CD8-positive, alpha-beta memory T cell (primary cell): Measurements from ENCODE around the gene OR13A1. TPM values are rescaled to one million over a fixed set of nuclear protein-coding genes. Genes with fewer than 3 reads are reported as not detected.
"Not testable (repeated sequence)": the region's sequence is repeated elsewhere in the genome, so short reads cannot be mapped to it uniquely, and the experiment has no call there.

Experiments
- CTCF ChIA-PET: fragments of 350-600 bp; sonication (Branson Sonifier 250); formaldehyde crosslinking; loops from one replicate; lab custom pipeline; 2021; ENCODE audit warnings: antibody characterized with exemption; lab: Charles Lee
- POLR2A ChIA-PET: fragments of 350-600 bp; sonication (Branson Sonifier 250); formaldehyde crosslinking; loops from one replicate; lab custom pipeline; 2021; ENCODE audit warnings: antibody characterized with exemption; lab: Charles Lee
- DNase-seq, 5 donors: peaks; one replicate each; pipeline versions ENCODE4 v3.0.0 to v3.0.0-alpha.2; 2020 to 2022; ENCODE audit warnings: mixed read lengths in 1 of 5
- H3K27ac ChIP-seq: one replicate; pipeline ENCODE4 v1.7.0; 2013; ENCODE audit warnings: low read depth, mild to moderate bottlenecking, low read length, moderate library complexity
- H3K27me3 ChIP-seq: 2 replicates; pipeline ENCODE4 v1.7.0; 2013; ENCODE audit warnings: low read length, mild to moderate bottlenecking; ENCODE audit not compliant: insufficient read depth, poor library complexity, severe bottlenecking
- H3K36me3 ChIP-seq: 2 replicates; pipeline ENCODE4 v1.7.0; 2013; ENCODE audit warnings: mild to moderate bottlenecking, low read length, moderate library complexity; ENCODE audit not compliant: insufficient read depth
- H3K4me1 ChIP-seq: 2 replicates; pipeline ENCODE4 v1.7.0; 2013; ENCODE audit warnings: mild to moderate bottlenecking, low read length, moderate library complexity; ENCODE audit not compliant: insufficient read depth
- H3K4me3 ChIP-seq: 2 replicates; pipeline ENCODE4 v1.7.0; 2013; ENCODE audit warnings: mild to moderate bottlenecking, low read length
- H3K9me3 ChIP-seq: 2 replicates; pipeline ENCODE4 v1.7.0; 2013; ENCODE audit warnings: mild to moderate bottlenecking, low read length
- H3K27ac Mint-ChIP-seq, 8 donors: one replicate each; pipeline ENCODE4 v1.8.0; 2020 to 2021; ENCODE audit warnings: mixed read lengths in 8 of 8, mild to moderate bottlenecking in 6 of 8, inconsistent platforms in 3 of 8, moderate library complexity in 3 of 8
- H3K27me3 Mint-ChIP-seq, 2 donors: one replicate each; pipeline ENCODE4 v1.8.0; 2020 to 2021; ENCODE audit warnings: mixed read lengths in 2 of 2, mild to moderate bottlenecking in 1 of 2, moderate library complexity in 1 of 2
- H3K36me3 Mint-ChIP-seq, 3 donors: one replicate each; pipeline ENCODE4 v1.8.0; 2020 to 2021; ENCODE audit warnings: mixed read lengths in 3 of 3, inconsistent platforms in 1 of 3, mild to moderate bottlenecking in 1 of 3
- H3K4me1 Mint-ChIP-seq, 3 donors: one replicate each; pipeline ENCODE4 v1.8.0; 2020 to 2021; ENCODE audit warnings: mixed read lengths in 3 of 3, inconsistent platforms in 1 of 3, mild to moderate bottlenecking in 1 of 3
- H3K4me3 Mint-ChIP-seq, 7 donors: one replicate each; pipeline ENCODE4 v1.8.0; 2020 to 2021; ENCODE audit warnings: mixed read lengths in 7 of 7, mild to moderate bottlenecking in 6 of 7, moderate library complexity in 4 of 7, inconsistent platforms in 2 of 7
- H3K9me3 Mint-ChIP-seq, 5 donors: one replicate each; pipeline ENCODE4 v1.8.0; 2020 to 2022; ENCODE audit warnings: mixed read lengths in 5 of 5, mild to moderate bottlenecking in 3 of 5, moderate library complexity in 2 of 5, inconsistent platforms in 1 of 5
- polyA plus RNA-seq: library from polyadenylated mRNA; unstranded; fragments of 300-500 nt; fragmentation: Illumina TruSeq; gene quantifications from one replicate; pipeline ENCODE4 v1.2.3, GENCODE V29; 2021
- total RNA-seq, 2 experiments: library from RNA; stranded (reverse); gene quantifications; one replicate each; pipeline ENCODE4 v1.2.3, GENCODE V29; 2021

OR13A1 gene
- total and polyA plus RNA-seq, 3 experiments from 2014 or later = 0.29 TPM; not detected in 2

DNA sequence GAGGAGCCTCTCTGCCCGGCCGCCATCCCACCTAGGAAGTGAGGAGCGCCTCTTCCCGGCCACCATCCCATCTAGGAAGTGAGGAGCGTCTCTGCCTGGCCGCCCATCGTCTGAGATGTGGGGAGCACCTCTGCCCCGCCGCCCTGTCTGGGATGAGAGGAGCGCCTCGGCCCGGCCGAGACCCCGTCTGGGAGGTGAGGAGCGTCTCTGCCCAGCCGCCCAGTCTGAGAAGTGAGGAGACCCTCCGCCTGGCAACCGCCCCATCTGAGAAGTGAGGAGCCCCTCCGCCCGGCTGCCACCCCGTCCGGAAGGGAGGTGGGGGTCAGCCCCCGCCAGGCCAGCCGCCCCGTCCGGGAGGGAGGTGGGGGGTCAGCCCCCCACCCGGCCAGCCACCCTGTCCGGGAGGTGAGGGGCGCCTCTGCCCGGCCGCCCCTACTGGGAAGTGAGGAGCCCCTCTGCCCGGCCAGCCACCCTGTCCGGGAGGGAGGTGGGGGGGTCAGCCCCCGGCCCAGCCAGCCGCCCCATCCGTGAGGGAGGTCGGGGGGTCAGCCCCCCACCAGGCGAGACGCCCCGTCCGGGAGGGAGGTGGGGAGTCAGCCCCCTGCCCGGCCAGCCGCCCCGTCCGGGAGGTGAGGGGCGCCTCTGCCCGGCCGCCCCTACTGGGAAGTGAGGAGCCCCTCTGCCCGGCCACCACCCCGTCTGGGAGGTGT is 55.5 kb downstream of the OR13A1 start:
- H3K4me3 Mint-ChIP-seq, H3K27ac ChIP-seq, H3K27ac Mint-ChIP-seq, H3K27me3 ChIP-seq, H3K36me3 ChIP-seq, POLR2A ChIA-PET, H3K4me1 Mint-ChIP-seq, DNase-seq, H3K9me3 Mint-ChIP-seq, H3K36me3 Mint-ChIP-seq, CTCF ChIA-PET, H3K9me3 ChIP-seq, H3K4me1 ChIP-seq, H3K4me3 ChIP-seq: not testable (repeated sequence)
- H3K27me3 Mint-ChIP-seq = peaks cover 12 to 38% of the 10 kb centered on the region in 2 donors

DNA sequence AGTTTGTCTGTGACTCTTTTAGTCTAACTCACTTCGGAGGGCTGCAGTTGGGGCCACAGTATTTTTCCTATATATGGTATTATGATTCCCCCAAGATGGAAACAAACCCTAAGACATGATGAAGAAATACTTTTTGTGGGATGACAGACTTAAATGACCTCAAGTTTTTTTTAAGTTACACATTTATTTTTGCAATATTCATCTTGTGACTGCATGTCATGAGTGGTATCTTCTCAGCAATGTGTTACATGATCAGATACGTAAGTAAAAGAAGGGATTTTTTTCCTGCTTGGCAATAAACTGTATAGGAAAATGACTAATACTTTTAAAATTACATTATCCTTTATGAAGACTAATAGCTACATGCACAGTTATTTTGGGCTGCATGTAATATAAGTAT is 57.8 kb downstream of the OR13A1 start:
- H3K27me3 Mint-ChIP-seq = peaks cover 5 to 20% of the 10 kb centered on the region in 2 donors
- H3K36me3 Mint-ChIP-seq = no peaks in the 10 kb centered on the region
- Histone ChIP-seq H3K27me3 (no peaks in the 10 kb centered on the region), H3K27ac (no peak overlapping the region), H3K36me3 (no peaks in the 10 kb centered on the region), H3K4me1 (no peaks in the 10 kb centered on the region), H3K9me3 (no peaks in the 10 kb centered on the region), H3K4me3 (no peak overlapping the region)
- H3K27ac Mint-ChIP-seq = no peak overlapping the region
- H3K4me3 Mint-ChIP-seq = no peak overlapping the region
- CTCF ChIA-PET = no interaction called here
- H3K9me3 Mint-ChIP-seq = no peaks in the 10 kb centered on the region
- no peaks in the 10 kb centered on the region for H3K4me1 Mint-ChIP-seq
- no peak for DNase-seq
- POLR2A ChIA-PET = no interaction called here

DNA sequence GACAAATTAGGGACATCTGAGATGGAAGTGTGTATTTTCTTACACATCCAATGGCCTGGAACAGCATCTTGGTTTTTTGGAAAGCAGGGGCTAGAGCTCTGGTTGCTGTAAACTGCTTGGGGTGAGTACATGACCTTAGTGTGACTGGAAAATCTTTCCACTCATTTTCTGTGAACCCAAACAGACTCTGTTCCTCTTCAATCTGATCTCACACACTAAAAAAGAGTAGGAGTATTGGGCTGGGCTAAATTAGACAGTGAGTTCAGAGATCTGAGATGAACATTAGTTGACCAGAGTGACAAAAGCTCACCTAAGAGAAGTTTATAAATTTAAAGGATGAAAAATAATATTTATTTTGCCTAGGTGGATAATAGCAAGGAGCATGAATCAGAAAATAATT is 59.2 kb downstream of the OR13A1 start:
- Mint-ChIP-seq H3K9me3 (no peaks in the 10 kb centered on the region), H3K4me1 (no peaks in the 10 kb centered on the region), H3K36me3 (no peaks in the 10 kb centered on the region), H3K27me3 (peaks cover under 1 to 9% of the 10 kb centered on the region in 2 donors), H3K27ac (peak overlapping the region in 1 of 8 donors; percentile 64), H3K4me3 (no peak overlapping the region)
- no peaks in the 10 kb centered on the region for H3K36me3 ChIP-seq
- no peaks in the 10 kb centered on the region for H3K4me1 ChIP-seq
- H3K27me3 ChIP-seq = no peaks in the 10 kb centered on the region
- H3K4me3 ChIP-seq = no peak overlapping the region
- CTCF ChIA-PET = no interaction called here
- no peak for DNase-seq
- no peak overlapping the region for H3K27ac ChIP-seq
- POLR2A ChIA-PET = no interaction called here
- no peaks in the 10 kb centered on the region for H3K9me3 ChIP-seq

DNA sequence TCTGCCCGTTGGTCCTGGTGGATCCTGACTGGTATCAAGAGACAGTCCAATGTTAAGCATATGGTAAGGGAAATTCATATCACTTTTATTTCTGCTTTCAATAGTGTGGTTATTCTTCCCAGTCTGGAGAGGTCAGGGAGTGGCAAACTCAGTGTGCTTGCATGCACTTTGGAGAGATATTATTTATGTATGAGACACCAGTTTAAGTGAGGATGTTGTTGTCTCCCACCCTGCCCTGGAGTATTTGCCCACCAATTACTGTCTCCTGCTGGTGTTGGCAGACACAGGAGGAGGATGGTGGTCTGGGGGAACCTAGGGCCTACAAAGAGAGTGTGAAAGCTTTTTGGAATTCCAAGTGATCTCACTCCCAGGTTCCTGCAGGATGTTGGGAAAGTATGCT is 59.7 kb downstream of the OR13A1 start:
- Histone ChIP-seq H3K27ac (no peak overlapping the region), H3K4me3 (no peak overlapping the region), H3K36me3 (no peaks in the 10 kb centered on the region), H3K9me3 (no peaks in the 10 kb centered on the region), H3K4me1 (no peaks in the 10 kb centered on the region), H3K27me3 (no peaks in the 10 kb centered on the region)
- peak overlapping the region in 1 of 8 donors; percentile 61 for H3K27ac Mint-ChIP-seq
- no peak for DNase-seq
- H3K4me3 Mint-ChIP-seq = no peak overlapping the region
- no peaks in the 10 kb centered on the region for H3K36me3 Mint-ChIP-seq
- no peaks in the 10 kb centered on the region for H3K9me3 Mint-ChIP-seq
- ChIA-PET POLR2A (no interaction called here), CTCF (no interaction called here)
- H3K27me3 Mint-ChIP-seq = peaks cover 0 to 5% of the 10 kb centered on the region in 2 donors
- H3K4me1 Mint-ChIP-seq = peaks cover 0 to under 1% (median 0%) of the 10 kb centered on the region in 3 donors

DNA sequence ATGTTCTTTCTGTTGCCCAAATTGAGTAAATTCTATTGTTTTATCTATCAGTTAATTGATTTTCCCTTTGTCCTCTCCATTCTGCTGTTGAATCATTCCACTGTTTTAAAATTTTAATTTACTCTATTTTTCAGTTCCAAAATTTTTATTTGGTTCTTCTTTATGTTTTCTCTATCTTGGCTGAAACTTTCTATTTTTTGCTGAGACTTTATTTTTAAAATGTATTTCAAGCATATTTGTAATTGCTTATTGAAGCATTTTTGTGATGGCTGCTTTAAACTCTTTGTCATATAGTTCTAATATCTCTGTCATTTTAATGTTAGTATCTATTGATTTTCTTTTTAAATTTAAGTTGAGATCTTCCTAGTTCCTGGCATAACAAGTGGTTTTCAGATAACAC is 60.5 kb downstream of the OR13A1 start:
- Mint-ChIP-seq H3K27ac (no peak overlapping the region), H3K36me3 (no peaks in the 10 kb centered on the region), H3K27me3 (peaks cover 4 to 9% of the 10 kb centered on the region in 2 donors), H3K9me3 (no peaks in the 10 kb centered on the region), H3K4me1 (peaks cover 5% of the 10 kb centered on the region in 3 donors), H3K4me3 (no peak overlapping the region)
- POLR2A ChIA-PET = no interaction called here
- no peaks in the 10 kb centered on the region for H3K4me1 ChIP-seq
- H3K36me3 ChIP-seq = no peaks in the 10 kb centered on the region
- H3K27ac ChIP-seq = no peak overlapping the region
- DNase-seq = no peak
- H3K27me3 ChIP-seq = no peaks in the 10 kb centered on the region
- no peak overlapping the region for H3K4me3 ChIP-seq
- CTCF ChIA-PET = no interaction called here
- H3K9me3 ChIP-seq = no peaks in the 10 kb centered on the region

DNA sequence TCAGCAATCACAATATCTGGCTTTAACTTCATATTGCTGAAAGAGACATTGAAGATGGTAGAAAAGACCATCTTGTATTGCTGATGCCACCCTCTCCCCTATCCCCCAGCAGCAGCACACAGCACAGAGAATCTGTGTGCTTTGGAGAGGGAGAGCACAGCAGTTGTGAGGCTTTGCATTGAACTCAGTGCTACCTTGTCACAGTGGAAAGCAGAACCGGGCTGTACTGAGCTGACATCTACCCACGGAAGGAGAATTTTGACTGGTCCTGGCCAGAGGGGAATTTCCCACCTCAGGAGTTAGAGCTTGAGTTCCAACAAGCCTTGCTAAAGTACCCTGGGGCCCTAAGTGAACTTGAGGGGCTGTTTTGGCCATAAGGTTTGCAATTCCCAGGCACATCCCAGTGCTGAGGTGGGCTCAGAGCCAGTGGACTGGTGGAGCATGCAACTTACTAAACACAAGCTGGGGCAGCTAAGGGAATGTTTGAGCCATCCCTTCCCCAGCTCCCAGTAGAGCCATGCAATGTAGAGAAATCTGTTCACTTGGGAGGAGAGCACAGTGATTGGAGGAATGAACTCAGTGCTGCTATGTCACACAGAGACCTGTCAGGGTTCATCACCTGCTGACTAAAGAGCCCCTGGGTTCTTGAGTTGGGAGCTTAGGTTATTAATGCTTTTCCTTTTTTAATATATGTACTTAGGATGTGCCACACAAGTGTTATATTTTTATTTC is 62.1 kb downstream of the OR13A1 start:
- H3K9me3 Mint-ChIP-seq = no peaks in the 10 kb centered on the region
- H3K27ac ChIP-seq = no peak overlapping the region
- no peaks in the 10 kb centered on the region for H3K4me1 ChIP-seq
- H3K36me3 Mint-ChIP-seq = no peaks in the 10 kb centered on the region
- H3K4me1 Mint-ChIP-seq = peaks cover 5 to 6% (median 5%) of the 10 kb centered on the region in 3 donors
- peak overlapping the region in 1 of 8 donors; percentile 38 for H3K27ac Mint-ChIP-seq
- peaks cover 4 to 13% of the 10 kb centered on the region in 2 donors for H3K27me3 Mint-ChIP-seq
- ChIA-PET CTCF (no interaction called here), POLR2A (no interaction called here)
- H3K4me3 ChIP-seq = no peak overlapping the region
- no peak overlapping the region for H3K4me3 Mint-ChIP-seq
- H3K27me3 ChIP-seq = no peaks in the 10 kb centered on the region
- no peak for DNase-seq
- H3K9me3 ChIP-seq = no peaks in the 10 kb centered on the region
- H3K36me3 ChIP-seq = no peaks in the 10 kb centered on the region

Other genes with a start within 250 kb of the OR13A1 start
- gene ALOX5, start 58.6 kb upstream of the OR13A1 start, total RNA-seq = under 1 TPM; 0.77 to 0.93 TPM
- 3.0 TPM for gene ALOX5, start 58.6 kb upstream of the OR13A1 start, polyA plus RNA-seq